Measurements from ENCODE around the gene PAPSS1. TPM values are rescaled to one million over a fixed set of nuclear protein-coding genes. Genes with fewer than 3 reads are reported as not detected.

PAPSS1 gene
- total RNA-seq, 4 donors from 2014 or later: 22.7 to 35.3 (median 29.6) TPM

- H3K27ac ChIP-seq: no peak overlapping the region
- intact Hi-C loops (cut with DNase I): no loop called here
- no peaks in the 10 kb centered on the region for H3K27me3 ChIP-seq
- no peaks in the 10 kb centered on the region for H3K4me1 ChIP-seq
- no peaks in the 10 kb centered on the region for H3K36me3 ChIP-seq
- H3K9me3 ChIP-seq: no peaks in the 10 kb centered on the region
- no peak for TF ChIP-seq CTCF (IDR thresholded peaks at IDR 0.05)
- no peak for TF ChIP-seq POLR2A (IDR thresholded peaks at IDR 0.05)
- WGBS, 2 donors: 94% methylated on average over 10 of the region's 10 CpGs
- no peak overlapping the region for H3K4me3 ChIP-seq (replicated peaks in 1 of 3)
- no peak for DNase-seq
These were observed 144.8 kb downstream of the PAPSS1 start for GRCh38 chr4:107575243-107575642.

GRCh38 chr4:107572281-107572680 lies 147.8 kb downstream of the PAPSS1 start:
- 80 to 85% methylated on average over 2 of the region's 2 CpGs for WGBS, 2 donors
- no peaks in the 10 kb centered on the region for H3K4me1 ChIP-seq
- H3K27ac ChIP-seq: no peak overlapping the region
- TF ChIP-seq POLR2A (IDR thresholded peaks at IDR 0.05) (no peak), CTCF (IDR thresholded peaks at IDR 0.05) (no peak)
- DNase-seq: no peak
- intact Hi-C loops (cut with DNase I): no loop called here
- no peaks in the 10 kb centered on the region for H3K9me3 ChIP-seq
- no peaks in the 10 kb centered on the region for H3K36me3 ChIP-seq
- no peaks in the 10 kb centered on the region for H3K27me3 ChIP-seq
- no peak overlapping the region for H3K4me3 ChIP-seq (replicated peaks in 1 of 3)

- intact Hi-C loops (cut with DNase I): no loop called here
- DNase-seq: no peak
- no peaks in the 10 kb centered on the region for H3K4me1 ChIP-seq
These were observed 149.1 kb downstream of the PAPSS1 start for GRCh38 chr4:107570952-107571351.

GRCh38 chr4:107564326-107564725 lies 155.7 kb downstream of the PAPSS1 start:
- intact Hi-C loops (cut with DNase I): no loop called here
- TF ChIP-seq CTCF (IDR thresholded peaks at IDR 0.05): no peak
- TF ChIP-seq POLR2A (IDR thresholded peaks at IDR 0.05): no peak
- H3K36me3 ChIP-seq: no peaks in the 10 kb centered on the region
- DNase-seq: no peak
- no peaks in the 10 kb centered on the region for H3K9me3 ChIP-seq
- no peaks in the 10 kb centered on the region for H3K4me1 ChIP-seq
- WGBS, 2 donors: 31 to 36% methylated on average over 5 of the region's 5 CpGs
- H3K4me3 ChIP-seq (replicated peaks in 1 of 3): no peak overlapping the region
- H3K27me3 ChIP-seq: no peaks in the 10 kb centered on the region
- no peak overlapping the region for H3K27ac ChIP-seq

More at GRCh38 chr4:107570952-107571351, 149.1 kb downstream of the PAPSS1 start:
- H3K4me3 ChIP-seq (replicated peaks in 1 of 3): no peak overlapping the region
- no peaks in the 10 kb centered on the region for H3K27me3 ChIP-seq
- 35 to 58% methylated on average over 2 of the region's 2 CpGs for WGBS, 2 donors
- no peaks in the 10 kb centered on the region for H3K36me3 ChIP-seq
- TF ChIP-seq POLR2A (IDR thresholded peaks at IDR 0.05) (no peak), CTCF (IDR thresholded peaks at IDR 0.05) (no peak)
- H3K27ac ChIP-seq: no peak overlapping the region
- H3K9me3 ChIP-seq: no peaks in the 10 kb centered on the region

Other genes with a start within 250 kb of the PAPSS1 start
- gene SGMS2, start 104.7 kb upstream of the PAPSS1 start, total RNA-seq: 100 to 1,000 TPM in 2 of 4 donors, 10 to 100 TPM in 2; 46.5 to 224 (median 120) TPM
- gene CYP2U1, start 211.3 kb upstream of the PAPSS1 start, total RNA-seq: 10 to 100 TPM in 2 of 4 donors, 1 to 10 TPM in 2; 7.0 to 13.4 (median 8.7) TPM

Data from thyroid gland (tissue), 4 donors.